HCT116 (cell line): ENCODE data around the gene POU2AF2. TPM values are rescaled to one million over a fixed set of nuclear protein-coding genes. Genes with fewer than 3 reads are reported as not detected.

Source experiments
- ATAC-seq: fragments of 200-7000 bp; cut with Tn5 transposase; 2 replicates; pipeline ENCODE4 v1.9.1; 2020; ENCODE audit warnings: mild to moderate bottlenecking, moderate library complexity
- BruUV-seq: library from RNA; stranded (reverse); fragments of 400-500 nt; replicated peaks from 2 replicates; lab custom pipeline; 2021; lab: Mats Ljungman, UMichigan
- CTCF ChIA-PET: fragments of 300-600 bp; sonication (Branson Sonifier 250); formaldehyde crosslinking; loops from one replicate; lab custom pipeline; 2021; ENCODE audit warnings: antibody characterized with exemption; lab: Charles Lee
- POLR2A ChIA-PET: fragments of 300-600, 350-600 bp; sonication (Branson Sonifier 250); formaldehyde crosslinking; loops from one replicate; lab custom pipeline; 2021; ENCODE audit warnings: antibody characterized with exemption; lab: Charles Lee
- RAD21 ChIA-PET, 2 experiments: fragments of 300-600 bp; sonication (Branson Sonifier 250); formaldehyde crosslinking; loops; one replicate each; lab custom pipeline; 2023; ENCODE audit warnings: low total read pairs in 2 of 2; ENCODE audit not compliant: uncharacterized antibody in 2 of 2, unreplicated experiment in 2 of 2, low non-redundant PET in 1 of 2; lab: Charles Lee
- DNase-seq: peaks from one replicate; pipeline ENCODE4 v3.0.0-alpha.2; 2010; ENCODE audit warnings: low read depth, low spot score
- H2AFZ ChIP-seq: fragments of 200-600 bp; shearing (Covaris generic), sonication (generic); 2 replicates; pipeline ENCODE4 v1.6.1; 2017; ENCODE audit warnings: low read depth, mixed run types, mixed read lengths, antibody characterized with exemption, low read length; ENCODE audit not compliant: poor library complexity, severe bottlenecking
- H3K27ac ChIP-seq: 2 replicates; pipeline ENCODE4 v1.5.1; 2012; ENCODE audit warnings: low read depth, low read length
- H3K27me3 ChIP-seq: fragments of 200-600 bp; sonication (generic); 2 replicates; pipeline ENCODE4 v1.6.1; 2016; ENCODE audit warnings: mixed run types, low read length, mixed read lengths; ENCODE audit not compliant: insufficient read depth
- H3K36me3 ChIP-seq, 2 experiments: fragments of 200-500 bp in 1 of 2; fragments of 200-600 bp in 1 of 2; sonication (Bioruptor generic) in 1 of 2; sonication (generic) in 1 of 2; 2 replicates each; pipeline versions ENCODE4 v1.5.1 to v1.6.1; 2014 to 2016; ENCODE audit warnings: low read length in 2 of 2, inconsistent platforms in 1 of 2, mixed read lengths in 1 of 2, mixed run types in 1 of 2; ENCODE audit not compliant: insufficient read depth in 2 of 2, control insufficient read depth in 1 of 2
- H3K4me1 ChIP-seq, 2 experiments: fragments of 200-600 bp in 1 of 2; sonication (generic) in 1 of 2; 2 replicates each; pipeline versions ENCODE4 v1.5.1 to v1.6.1; 2012 to 2017; ENCODE audit warnings: low read length in 2 of 2, inconsistent platforms in 1 of 2, mild to moderate bottlenecking in 1 of 2, mixed read lengths in 1 of 2, mixed run types in 1 of 2, moderate library complexity in 1 of 2; ENCODE audit not compliant: insufficient read depth in 2 of 2, control insufficient read depth in 1 of 2
- H3K4me2 ChIP-seq: fragments of 200-600 bp; sonication (generic); 2 replicates; pipeline ENCODE4 v1.6.1; 2017; ENCODE audit warnings: mixed run types, low read length, mixed read lengths
- H3K4me3 ChIP-seq, 2 experiments: fragments of 200-600 bp in 1 of 2; sonication (generic) in 1 of 2; replicated peaks in 1 of 2; 2 replicates each; pipeline ENCODE4 v1.5.1; 2011 to 2016; ENCODE audit warnings: low read length in 2 of 2, control low read depth in 1 of 2, low read depth in 1 of 2, mild to moderate bottlenecking in 1 of 2, mixed read lengths in 1 of 2, mixed run types in 1 of 2
- H3K79me2 ChIP-seq: fragments of 200-600 bp; sonication (generic); 2 replicates; pipeline ENCODE4 v1.6.1; 2017; ENCODE audit warnings: mild to moderate bottlenecking, mixed run types, low read length, moderate library complexity, mixed read lengths; ENCODE audit not compliant: insufficient read depth
- H3K9ac ChIP-seq: fragments of 200-600 bp; sonication (generic); 2 replicates; pipeline ENCODE4 v1.6.1; 2016; ENCODE audit warnings: low read length, mixed read lengths
- H3K9me2 ChIP-seq: fragments of 200-600 bp; sonication (generic), shearing (Covaris generic); 2 replicates; pipeline ENCODE4 v1.6.1; 2017; ENCODE audit warnings: mixed run types, mild to moderate bottlenecking, moderate library complexity; ENCODE audit not compliant: insufficient read depth
- H3K9me3 ChIP-seq, 2 experiments: fragments of 200-500 bp in 1 of 2; fragments of 200-600 bp in 1 of 2; sonication (Bioruptor generic) in 1 of 2; sonication (generic) in 1 of 2; 2 replicates each; pipeline ENCODE4 v1.6.1; 2014 to 2017; ENCODE audit warnings: low read length in 2 of 2, mixed read lengths in 2 of 2, inconsistent platforms in 1 of 2, low read depth in 1 of 2, mild to moderate bottlenecking in 1 of 2, mixed run types in 1 of 2, moderate library complexity in 1 of 2; ENCODE audit not compliant: control insufficient read depth in 1 of 2, insufficient read depth in 1 of 2
- H4K20me1 ChIP-seq: fragments of 200-600 bp; sonication (generic), shearing (Covaris generic); 2 replicates; pipeline ENCODE4 v1.6.1; 2017; ENCODE audit warnings: mixed run types, mild to moderate bottlenecking, moderate library complexity; ENCODE audit not compliant: insufficient read depth
- CEBPB ChIP-seq: IDR thresholded peaks from 2 replicates; pipeline ENCODE4 v1.6.1; 2012; ENCODE audit warnings: low read depth
- EZH2 ChIP-seq: fragments of 200-600 bp; sonication (generic); IDR thresholded peaks from 2 replicates; pipeline ENCODE4 v1.6.1; 2017; ENCODE audit warnings: antibody characterized with exemption, mixed run types
- EZH2phosphoT487 ChIP-seq: fragments of 200-600 bp; IDR thresholded peaks from 2 replicates; pipeline ENCODE4 v1.6.1; 2018; ENCODE audit warnings: antibody characterized with exemption, borderline replicate concordance
- FOSL1 ChIP-seq: IDR thresholded peaks from 2 replicates; pipeline ENCODE4 v1.6.1; 2012; ENCODE audit warnings: low read depth
- POLR2A ChIP-seq: IDR thresholded peaks from 2 replicates; pipeline ENCODE4 v1.7.0; 2011; ENCODE audit warnings: borderline replicate concordance; ENCODE audit not compliant: insufficient read depth, insufficient read length; ENCODE audit errors: extremely low read depth
- RAD21 ChIP-seq: IDR thresholded peaks from 2 replicates; pipeline ENCODE4 v1.6.1; 2012; ENCODE audit warnings: low read depth, mild to moderate bottlenecking
- SIN3A ChIP-seq: IDR thresholded peaks from 2 replicates; pipeline ENCODE4 v1.6.1; 2012; ENCODE audit warnings: low read depth
- SP1 ChIP-seq: IDR thresholded peaks from 2 replicates; pipeline ENCODE4 v1.6.1; 2012; ENCODE audit warnings: low read depth
- SRF ChIP-seq: IDR thresholded peaks from 2 replicates; pipeline ENCODE4 v1.6.1; 2012; ENCODE audit warnings: low read depth
- YY1 ChIP-seq: IDR thresholded peaks from 2 replicates; pipeline ENCODE4 v1.6.1; 2011; ENCODE audit warnings: low read length, low read depth, moderate library complexity, mild to moderate bottlenecking; ENCODE audit not compliant: insufficient replicate concordance; ENCODE audit errors: extremely low read depth
- ZFX ChIP-seq: fragments of 450-650 bp; IDR thresholded peaks from 2 replicates; pipeline ENCODE4 v1.6.1; 2017
- ZNF274 ChIP-seq: fragments of 200-500 bp; sonication (Bioruptor generic); IDR thresholded peaks from 2 replicates; pipeline ENCODE4 v1.6.1; 2014; ENCODE audit warnings: mild to moderate bottlenecking, low read depth, low read length, inconsistent platforms
- intact Hi-C: fragments of 100-400 bp; cut with micrococcal nuclease; formaldehyde crosslinking; loops from 2 replicates; pipeline ENCODE4 v1.10.0; 2022
- total RNA-seq: library from RNA; stranded (reverse); gene quantifications from one replicate; pipeline ENCODE4 v1.2.1, GENCODE V29; 2021; ENCODE audit not compliant: unreplicated experiment
- TF ChIP-seq, protein P1 (sequence below): IDR thresholded peaks from 2 replicates; pipeline ENCODE4 v1.6.1; 2012; ENCODE audit warnings: low read depth
- TF ChIP-seq, protein P2 (sequence below): IDR thresholded peaks from 2 replicates; pipeline ENCODE4 v1.6.1; 2012

POU2AF2 gene
- total RNA-seq, 1 experiment from 2014 or later, result not detected

DNA sequence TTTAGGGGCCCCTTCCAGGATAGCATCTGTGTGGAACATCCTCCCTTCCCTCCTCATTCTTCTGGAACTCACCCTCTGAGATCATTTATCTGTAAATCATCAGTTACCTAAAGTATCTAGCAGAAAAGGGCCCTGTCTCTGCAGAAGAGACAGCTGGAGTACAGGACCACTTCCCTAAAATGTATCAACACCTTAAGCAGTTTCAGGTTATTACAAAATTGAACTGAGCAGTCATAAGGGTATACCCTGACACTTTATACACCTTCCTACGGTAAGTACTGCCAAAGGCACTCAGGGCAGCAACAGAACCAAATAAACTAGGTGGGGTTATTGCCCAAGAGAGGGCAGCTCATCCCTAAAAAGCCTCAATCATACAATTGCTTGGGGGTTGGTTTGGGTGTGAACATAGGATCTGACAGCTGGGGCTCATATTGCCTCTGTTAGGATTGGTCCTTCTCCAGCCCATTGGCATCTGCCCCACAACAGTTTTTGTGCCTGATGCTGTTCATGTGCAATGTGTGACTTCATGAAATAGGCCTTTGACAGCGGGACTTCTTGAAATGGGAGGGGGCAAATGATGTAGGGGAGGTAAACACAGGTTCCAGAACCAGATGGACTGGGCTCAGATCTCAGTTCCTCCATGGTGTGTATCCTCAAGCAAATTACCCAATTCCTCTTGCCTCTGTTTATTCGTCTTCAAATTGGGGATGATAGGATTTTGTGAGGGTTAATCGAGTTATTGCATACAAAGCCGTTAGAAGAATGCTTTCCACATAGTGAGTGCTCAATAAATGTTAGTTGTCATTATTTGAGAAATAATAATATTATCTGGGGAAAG, 55.7 kb downstream of the POU2AF2 start:
- Histone ChIP-seq H3K4me2 (no peak overlapping the region), H3K27me3 (peaks cover 16% of the 10 kb centered on the region), H4K20me1 (no peaks in the 10 kb centered on the region), H3K9me3 (no peaks in the 10 kb centered on the region), H3K4me3 (no peak overlapping the region), H3K9me2 (no peaks in the 10 kb centered on the region), H3K36me3 (no peaks in the 10 kb centered on the region), H3K9ac (no peak overlapping the region), H3K27ac (no peak overlapping the region), H3K4me1 (no peaks in the 10 kb centered on the region), H3K79me2 (no peaks in the 10 kb centered on the region), H2AFZ (no peak overlapping the region)
- intact Hi-C loops, result no loop called here
- ChIA-PET POLR2A (no interaction called here), RAD21 (no interaction called here), CTCF (no interaction called here)
- TF ChIP-seq CEBPB, result no peak
- TF ChIP-seq, protein P1, sequence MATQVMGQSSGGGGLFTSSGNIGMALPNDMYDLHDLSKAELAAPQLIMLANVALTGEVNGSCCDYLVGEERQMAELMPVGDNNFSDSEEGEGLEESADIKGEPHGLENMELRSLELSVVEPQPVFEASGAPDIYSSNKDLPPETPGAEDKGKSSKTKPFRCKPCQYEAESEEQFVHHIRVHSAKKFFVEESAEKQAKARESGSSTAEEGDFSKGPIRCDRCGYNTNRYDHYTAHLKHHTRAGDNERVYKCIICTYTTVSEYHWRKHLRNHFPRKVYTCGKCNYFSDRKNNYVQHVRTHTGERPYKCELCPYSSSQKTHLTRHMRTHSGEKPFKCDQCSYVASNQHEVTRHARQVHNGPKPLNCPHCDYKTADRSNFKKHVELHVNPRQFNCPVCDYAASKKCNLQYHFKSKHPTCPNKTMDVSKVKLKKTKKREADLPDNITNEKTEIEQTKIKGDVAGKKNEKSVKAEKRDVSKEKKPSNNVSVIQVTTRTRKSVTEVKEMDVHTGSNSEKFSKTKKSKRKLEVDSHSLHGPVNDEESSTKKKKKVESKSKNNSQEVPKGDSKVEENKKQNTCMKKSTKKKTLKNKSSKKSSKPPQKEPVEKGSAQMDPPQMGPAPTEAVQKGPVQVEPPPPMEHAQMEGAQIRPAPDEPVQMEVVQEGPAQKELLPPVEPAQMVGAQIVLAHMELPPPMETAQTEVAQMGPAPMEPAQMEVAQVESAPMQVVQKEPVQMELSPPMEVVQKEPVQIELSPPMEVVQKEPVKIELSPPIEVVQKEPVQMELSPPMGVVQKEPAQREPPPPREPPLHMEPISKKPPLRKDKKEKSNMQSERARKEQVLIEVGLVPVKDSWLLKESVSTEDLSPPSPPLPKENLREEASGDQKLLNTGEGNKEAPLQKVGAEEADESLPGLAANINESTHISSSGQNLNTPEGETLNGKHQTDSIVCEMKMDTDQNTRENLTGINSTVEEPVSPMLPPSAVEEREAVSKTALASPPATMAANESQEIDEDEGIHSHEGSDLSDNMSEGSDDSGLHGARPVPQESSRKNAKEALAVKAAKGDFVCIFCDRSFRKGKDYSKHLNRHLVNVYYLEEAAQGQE, result no peak
- no peak for TF ChIP-seq RAD21
- no peak for TF ChIP-seq YY1
- no peak for TF ChIP-seq SIN3A
- TF ChIP-seq, protein P2, sequence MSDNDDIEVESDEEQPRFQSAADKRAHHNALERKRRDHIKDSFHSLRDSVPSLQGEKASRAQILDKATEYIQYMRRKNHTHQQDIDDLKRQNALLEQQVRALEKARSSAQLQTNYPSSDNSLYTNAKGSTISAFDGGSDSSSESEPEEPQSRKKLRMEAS, result no peak
- TF ChIP-seq SP1, result no peak
- no peak for TF ChIP-seq ZNF274
- TF ChIP-seq FOSL1, result no peak
- no peak for TF ChIP-seq ZFX
- no peak for TF ChIP-seq EZH2
- no peak for TF ChIP-seq SRF
- no peak for TF ChIP-seq POLR2A
- TF ChIP-seq EZH2phosphoT487, result no peak
- DNase-seq, result no peak
- ATAC-seq, result no peak
- no TSS peak for BruUV-seq
